WTC11 (cell line): ENCODE measurements around the gene SUSD4.

ENCODE experiments used
- CREB1 ChIP-seq: sonication (generic); formaldehyde crosslinking; IDR thresholded peaks from 2 replicates; pipeline ENCODE4 v1.8.0; 2023; ENCODE audit warnings: mild to moderate bottlenecking, missing genetic modification reagents
- ESRRA ChIP-seq: sonication (generic); formaldehyde crosslinking; IDR thresholded peaks from 2 replicates; pipeline ENCODE4 v1.8.1; 2022; ENCODE audit warnings: mild to moderate bottlenecking, missing genetic modification reagents, borderline replicate concordance
- IRF2 ChIP-seq: sonication (generic); formaldehyde crosslinking; IDR thresholded peaks from 2 replicates; pipeline ENCODE4 v1.8.0; 2022; ENCODE audit warnings: low read depth, missing genetic modification reagents, borderline replicate concordance
- JUN ChIP-seq: sonication (generic); formaldehyde crosslinking; IDR thresholded peaks from 2 replicates; pipeline ENCODE4 v1.8.0; 2023; ENCODE audit warnings: mild to moderate bottlenecking, missing genetic modification reagents
- NR2C2 ChIP-seq: sonication (generic); formaldehyde crosslinking; IDR thresholded peaks from 2 replicates; pipeline ENCODE4 v1.8.0; 2022; ENCODE audit warnings: mild to moderate bottlenecking, missing genetic modification reagents
- OVOL2 ChIP-seq: fragments of 250-450 bp; sonication (Bioruptor Pico); IDR thresholded peaks from 2 replicates; pipeline ENCODE4 v1.9.0; 2021; ENCODE audit warnings: mild to moderate bottlenecking, borderline replicate concordance
- ZNF121 ChIP-seq: sonication (generic); formaldehyde crosslinking; IDR thresholded peaks from 2 replicates; pipeline ENCODE4 v1.8.0; 2023; ENCODE audit warnings: missing genetic modification reagents
- ZNF263 ChIP-seq: sonication (generic); formaldehyde crosslinking; IDR thresholded peaks from 2 replicates; pipeline ENCODE4 v1.8.1; 2022; ENCODE audit warnings: low read depth, mild to moderate bottlenecking, moderate library complexity, missing genetic modification reagents
- TF ChIP-seq, protein P1 (sequence below): fragments of 200-600 bp; IDR thresholded peaks from 2 replicates; pipeline ENCODE4 v1.8.0; 2022; ENCODE audit warnings: antibody characterized with exemption
- TF ChIP-seq, protein P2 (sequence below): sonication (generic); formaldehyde crosslinking; IDR thresholded peaks from 2 replicates; pipeline ENCODE4 v1.8.0; 2023; ENCODE audit warnings: mild to moderate bottlenecking, missing genetic modification reagents

GRCh38 chr1:223348439-223348838 is 15.5 kb downstream of the SUSD4 start:
- no peak for TF ChIP-seq IRF2 (CRISPR knock-in tag)
- TF ChIP-seq CREB1 (CRISPR knock-in tag) = no peak
- TF ChIP-seq, protein P1, sequence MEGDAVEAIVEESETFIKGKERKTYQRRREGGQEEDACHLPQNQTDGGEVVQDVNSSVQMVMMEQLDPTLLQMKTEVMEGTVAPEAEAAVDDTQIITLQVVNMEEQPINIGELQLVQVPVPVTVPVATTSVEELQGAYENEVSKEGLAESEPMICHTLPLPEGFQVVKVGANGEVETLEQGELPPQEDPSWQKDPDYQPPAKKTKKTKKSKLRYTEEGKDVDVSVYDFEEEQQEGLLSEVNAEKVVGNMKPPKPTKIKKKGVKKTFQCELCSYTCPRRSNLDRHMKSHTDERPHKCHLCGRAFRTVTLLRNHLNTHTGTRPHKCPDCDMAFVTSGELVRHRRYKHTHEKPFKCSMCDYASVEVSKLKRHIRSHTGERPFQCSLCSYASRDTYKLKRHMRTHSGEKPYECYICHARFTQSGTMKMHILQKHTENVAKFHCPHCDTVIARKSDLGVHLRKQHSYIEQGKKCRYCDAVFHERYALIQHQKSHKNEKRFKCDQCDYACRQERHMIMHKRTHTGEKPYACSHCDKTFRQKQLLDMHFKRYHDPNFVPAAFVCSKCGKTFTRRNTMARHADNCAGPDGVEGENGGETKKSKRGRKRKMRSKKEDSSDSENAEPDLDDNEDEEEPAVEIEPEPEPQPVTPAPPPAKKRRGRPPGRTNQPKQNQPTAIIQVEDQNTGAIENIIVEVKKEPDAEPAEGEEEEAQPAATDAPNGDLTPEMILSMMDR = no peak
- no peak for TF ChIP-seq OVOL2 (CRISPR knock-in tag)
- TF ChIP-seq ZNF263 (CRISPR knock-in tag) = no peak
- TF ChIP-seq, protein P2, sequence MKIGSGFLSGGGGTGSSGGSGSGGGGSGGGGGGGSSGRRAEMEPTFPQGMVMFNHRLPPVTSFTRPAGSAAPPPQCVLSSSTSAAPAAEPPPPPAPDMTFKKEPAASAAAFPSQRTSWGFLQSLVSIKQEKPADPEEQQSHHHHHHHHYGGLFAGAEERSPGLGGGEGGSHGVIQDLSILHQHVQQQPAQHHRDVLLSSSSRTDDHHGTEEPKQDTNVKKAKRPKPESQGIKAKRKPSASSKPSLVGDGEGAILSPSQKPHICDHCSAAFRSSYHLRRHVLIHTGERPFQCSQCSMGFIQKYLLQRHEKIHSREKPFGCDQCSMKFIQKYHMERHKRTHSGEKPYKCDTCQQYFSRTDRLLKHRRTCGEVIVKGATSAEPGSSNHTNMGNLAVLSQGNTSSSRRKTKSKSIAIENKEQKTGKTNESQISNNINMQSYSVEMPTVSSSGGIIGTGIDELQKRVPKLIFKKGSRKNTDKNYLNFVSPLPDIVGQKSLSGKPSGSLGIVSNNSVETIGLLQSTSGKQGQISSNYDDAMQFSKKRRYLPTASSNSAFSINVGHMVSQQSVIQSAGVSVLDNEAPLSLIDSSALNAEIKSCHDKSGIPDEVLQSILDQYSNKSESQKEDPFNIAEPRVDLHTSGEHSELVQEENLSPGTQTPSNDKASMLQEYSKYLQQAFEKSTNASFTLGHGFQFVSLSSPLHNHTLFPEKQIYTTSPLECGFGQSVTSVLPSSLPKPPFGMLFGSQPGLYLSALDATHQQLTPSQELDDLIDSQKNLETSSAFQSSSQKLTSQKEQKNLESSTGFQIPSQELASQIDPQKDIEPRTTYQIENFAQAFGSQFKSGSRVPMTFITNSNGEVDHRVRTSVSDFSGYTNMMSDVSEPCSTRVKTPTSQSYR (CRISPR knock-in tag) = no peak
- TF ChIP-seq JUN (CRISPR knock-in tag) = no peak
- no peak for TF ChIP-seq ZNF121 (CRISPR knock-in tag)
- TF ChIP-seq NR2C2 (CRISPR knock-in tag) = no peak
- no peak for TF ChIP-seq ESRRA (CRISPR knock-in tag)
